HTR-8/SVneo (cell line): Measurements from ENCODE around the gene NCEH1.
"Not testable (repeated sequence)": the region's sequence is repeated elsewhere in the genome, so short reads cannot be mapped to it uniquely, and the experiment has no call there.

Source experiments
- DNase-seq: peaks from one replicate; pipeline ENCODE4 v3.0.0; 2011; ENCODE audit warnings: low spot score, mixed read lengths; ENCODE audit not compliant: insufficient read length
- FAIRE-seq: peaks from 2 replicates; lab custom pipeline; 2011; peaks lifted over from hg19 to GRCh38; lab: Jason Lieb, UNC

Gene NCEH1

GRCh38 chr3:172617013-172617706 is 93.7 kb downstream of the NCEH1 start:
- FAIRE-seq (no peak), DNase-seq (no peak)

DNA sequence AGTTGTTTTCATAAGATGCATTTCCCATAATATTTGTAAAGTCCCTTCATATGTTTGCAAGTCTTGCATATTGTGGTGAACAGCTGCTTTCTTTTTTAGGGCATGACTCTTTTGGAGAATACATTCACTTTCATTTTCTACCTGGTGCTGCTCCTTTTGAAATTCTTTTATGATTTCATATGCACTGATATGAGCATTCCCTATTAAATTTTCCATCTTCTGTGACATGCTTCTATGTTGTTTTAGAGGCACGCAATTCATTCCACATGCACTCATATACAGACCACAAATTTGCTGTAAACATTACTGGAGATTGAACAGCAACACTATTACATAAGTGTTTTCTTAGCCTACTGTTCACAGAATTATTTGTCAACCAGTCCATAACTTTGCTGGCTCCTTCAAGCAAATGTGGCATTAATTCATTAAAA is 94.8 kb downstream of the NCEH1 start:
- DNase-seq (no peak), FAIRE-seq (no peak)

DNA sequence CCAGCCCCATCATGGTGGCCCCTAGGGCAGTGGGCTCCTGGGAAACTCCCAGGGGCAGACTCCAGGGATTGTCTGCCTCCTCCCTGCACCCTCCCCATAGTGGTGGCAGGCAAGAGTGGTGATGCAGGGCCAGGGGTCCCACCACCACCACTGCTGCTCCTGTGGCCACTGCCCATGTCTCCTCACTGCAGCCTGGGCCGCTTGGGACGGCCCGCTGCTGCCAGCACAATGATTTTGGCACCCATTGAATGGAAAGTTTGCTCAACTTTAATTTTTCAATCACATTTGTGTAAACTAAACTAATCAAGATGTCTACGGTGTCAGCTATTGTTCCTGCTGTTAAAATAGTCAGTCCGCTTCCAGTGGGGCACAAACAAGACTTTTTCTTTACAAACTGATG is 95.6 kb downstream of the NCEH1 start:
- FAIRE-seq (no peak), DNase-seq (no peak)

GRCh38 chr3:172614340-172615274 is 96.3 kb downstream of the NCEH1 start:
- no peak for DNase-seq
- no peak for FAIRE-seq

GRCh38 chr3:172613845-172614244 is 97.0 kb downstream of the NCEH1 start:
- FAIRE-seq, result no peak
- DNase-seq, result no peak

DNA sequence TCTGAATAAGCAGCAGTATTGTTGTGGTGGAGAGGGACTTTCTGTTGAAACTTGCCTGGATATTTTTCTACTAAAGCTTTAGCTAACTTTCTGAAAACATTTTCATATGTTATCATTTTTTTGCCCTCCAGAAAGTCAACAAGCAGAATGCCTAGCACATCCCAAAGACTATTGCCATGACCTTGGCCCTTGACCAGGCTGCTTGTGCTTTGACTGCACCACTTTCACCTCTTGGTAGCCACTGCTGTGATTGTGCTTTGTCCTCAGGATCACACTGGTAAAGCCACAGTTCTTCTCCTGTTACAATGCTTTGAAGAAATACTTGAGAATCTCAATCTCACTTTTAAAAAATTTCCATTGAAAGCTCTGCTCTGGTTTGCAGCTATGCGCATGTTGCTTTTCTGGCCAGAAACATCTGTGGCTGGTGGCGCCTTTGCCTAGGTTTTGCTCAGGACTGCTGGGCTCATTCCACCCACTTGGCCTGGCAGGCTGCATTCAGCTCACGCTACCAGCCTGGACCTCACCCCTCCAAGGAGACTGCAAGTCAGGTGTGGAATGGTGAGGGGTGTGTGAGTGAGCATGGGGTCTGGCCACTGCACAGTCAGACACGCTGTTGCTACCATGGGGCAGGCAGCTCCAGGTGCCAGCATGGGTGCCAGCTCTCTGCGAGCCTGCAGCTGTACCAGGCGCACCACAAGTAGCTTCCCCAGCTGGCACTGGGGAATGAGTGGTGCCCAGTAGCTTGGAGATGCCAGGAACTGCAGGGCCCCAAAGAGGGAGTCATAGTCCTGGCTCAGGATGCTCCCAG is 97.8 kb downstream of the NCEH1 start:
- DNase-seq (no peak), FAIRE-seq (no peak)

DNA sequence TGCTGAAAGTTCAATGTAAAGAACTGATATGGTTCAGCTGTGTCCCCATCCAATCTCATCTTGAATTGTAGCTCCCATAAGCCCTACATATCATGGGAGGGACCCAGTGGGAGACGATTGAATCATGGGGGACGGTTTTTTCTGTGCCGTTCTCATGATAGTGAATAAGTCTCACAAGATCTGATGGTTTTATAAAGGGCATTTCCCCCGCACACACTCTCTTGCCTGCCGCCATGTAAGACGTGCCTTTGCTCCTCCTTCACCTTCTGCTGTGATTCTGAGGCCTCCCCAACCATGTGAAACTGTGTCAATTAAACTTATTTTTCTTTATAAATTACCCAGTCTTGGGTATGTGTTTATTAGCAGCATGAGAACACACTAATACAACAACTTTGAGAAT is 101.1 kb downstream of the NCEH1 start:
- DNase-seq (no peak), FAIRE-seq (no peak)

GRCh38 chr3:172608575-172608974 is 102.3 kb downstream of the NCEH1 start:
- FAIRE-seq, result no peak
- DNase-seq, result no peak

GRCh38 chr3:172607305-172608121 is 103.4 kb downstream of the NCEH1 start:
- DNase-seq (no peak), FAIRE-seq (no peak)

GRCh38 chr3:172606021-172606420 is 104.8 kb downstream of the NCEH1 start:
- FAIRE-seq (no peak), DNase-seq (no peak)

- FAIRE-seq (no peak), DNase-seq (no peak)
Measured at GRCh38 chr3:172604895-172605646, 105.8 kb downstream of the NCEH1 start.

GRCh38 chr3:172601066-172601832 is 109.6 kb downstream of the NCEH1 start:
- DNase-seq (no peak), FAIRE-seq (no peak)

DNA sequence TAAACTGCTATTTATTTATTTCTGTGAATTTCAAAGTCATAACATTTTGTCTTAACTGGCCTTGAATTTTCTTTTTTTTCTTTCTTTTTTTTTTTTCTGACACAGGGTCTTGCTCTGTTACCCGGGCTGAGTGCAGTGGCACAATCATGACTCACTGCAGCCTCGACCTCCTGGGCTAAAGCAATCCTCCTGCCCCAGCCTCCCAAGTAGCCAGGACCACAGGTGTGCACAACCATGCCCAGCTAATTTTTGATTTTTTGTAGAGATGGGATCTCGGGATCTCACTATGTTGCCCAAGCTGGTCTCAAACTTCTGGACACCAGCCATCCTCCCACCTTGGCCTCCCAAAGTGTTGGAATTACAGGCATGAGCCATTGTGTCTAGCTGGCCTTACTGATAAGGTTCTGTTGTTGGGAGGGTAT is 110.2 kb downstream of the NCEH1 start:
- FAIRE-seq, result no peak
- DNase-seq, result no peak

DNA sequence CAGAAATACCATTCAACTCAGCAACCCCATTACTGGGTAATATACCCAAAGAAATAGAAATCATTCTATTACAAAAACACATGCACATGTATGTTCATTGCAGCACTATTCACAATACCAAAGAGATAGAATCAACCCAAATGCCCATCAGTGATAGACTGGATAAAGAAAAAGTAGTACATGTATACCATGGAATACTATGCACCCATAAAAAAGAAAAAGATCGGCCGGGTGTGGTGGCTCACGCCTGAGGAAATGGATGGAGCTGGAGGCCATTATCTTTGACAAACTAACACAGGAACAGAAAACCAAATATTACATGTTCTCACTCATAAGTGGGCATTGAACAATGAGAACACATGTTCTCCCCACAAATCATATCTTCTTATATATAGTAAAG is 112.0 kb downstream of the NCEH1 start:
- DNase-seq (no peak), FAIRE-seq (no peak)

- no peak for DNase-seq
- FAIRE-seq, result no peak
Measured at GRCh38 chr3:172596394-172596706, 114.5 kb downstream of the NCEH1 start.

DNA sequence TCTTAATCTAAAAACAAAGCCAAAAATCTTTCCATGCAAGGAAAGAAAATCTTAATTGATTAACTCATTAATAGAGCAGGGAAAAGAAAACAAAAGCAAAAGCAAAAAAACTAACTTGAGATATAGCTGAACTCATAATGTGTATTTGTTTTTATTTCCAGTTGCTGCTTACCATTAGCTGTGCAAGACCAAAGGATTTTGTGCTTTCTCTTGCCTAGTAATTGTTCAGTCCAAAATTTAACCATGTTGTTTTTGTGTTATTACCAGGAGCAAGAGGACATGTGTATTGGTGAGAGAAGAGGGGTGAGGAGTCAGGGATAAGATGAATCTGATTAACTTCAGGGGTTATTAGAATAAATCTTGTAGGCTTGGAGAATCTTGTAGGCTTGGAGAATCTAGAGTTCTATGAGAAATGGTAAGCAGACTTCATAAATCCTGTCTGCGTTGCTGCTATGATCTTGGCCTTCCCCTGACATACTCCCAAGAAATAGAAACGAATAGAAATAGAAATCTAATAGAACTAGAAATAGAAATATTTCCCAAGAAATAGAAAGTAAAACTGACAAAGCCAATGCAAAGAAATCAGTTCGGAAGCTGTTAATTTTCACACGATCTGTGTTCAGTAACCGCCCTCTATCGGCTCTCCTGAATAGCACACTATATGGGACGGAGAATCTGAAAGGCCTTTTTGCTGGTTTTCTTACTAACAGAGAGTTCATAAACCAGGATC is 115.0 kb downstream of the NCEH1 start:
- peak; percentile 51 for DNase-seq

GRCh38 chr3:172594900-172595663 is 115.8 kb downstream of the NCEH1 start:
- FAIRE-seq, DNase-seq: not testable (repeated sequence)

More for the DNA sequence above, 115.0 kb downstream of the NCEH1 start:
- no peak for FAIRE-seq
